ENCODE measurements around the gene CERS6.

DNA sequence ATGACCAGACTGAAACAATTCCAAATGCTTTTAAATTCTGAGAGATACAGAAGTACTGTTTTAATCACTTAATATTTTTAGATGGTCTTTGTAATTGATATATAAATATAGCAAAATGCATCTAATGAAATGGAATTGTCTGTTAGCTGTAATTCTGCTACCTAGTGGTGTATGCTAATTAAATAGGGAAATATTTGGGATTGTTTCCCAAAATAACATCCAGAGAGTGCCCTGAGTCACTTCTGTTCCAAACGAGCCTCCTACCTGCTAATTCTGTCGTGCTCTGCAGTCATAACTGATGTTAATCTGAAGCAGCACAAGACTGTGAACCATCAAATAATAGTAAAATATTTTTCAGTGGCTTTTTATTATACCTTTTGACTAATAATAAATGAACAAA lies 274.9 kb downstream of the CERS6 start:
- TF ChIP-seq ZNF311 (tag by site-specific recombination; IDR thresholded peaks at IDR 0.05; ENCODE audit: borderline replicate concordance) (no peak), MYNN (tag by site-specific recombination; IDR thresholded peaks at IDR 0.05; ENCODE audit: borderline replicate concordance) (no peak)
- TF ChIP-seq, protein P1, sequence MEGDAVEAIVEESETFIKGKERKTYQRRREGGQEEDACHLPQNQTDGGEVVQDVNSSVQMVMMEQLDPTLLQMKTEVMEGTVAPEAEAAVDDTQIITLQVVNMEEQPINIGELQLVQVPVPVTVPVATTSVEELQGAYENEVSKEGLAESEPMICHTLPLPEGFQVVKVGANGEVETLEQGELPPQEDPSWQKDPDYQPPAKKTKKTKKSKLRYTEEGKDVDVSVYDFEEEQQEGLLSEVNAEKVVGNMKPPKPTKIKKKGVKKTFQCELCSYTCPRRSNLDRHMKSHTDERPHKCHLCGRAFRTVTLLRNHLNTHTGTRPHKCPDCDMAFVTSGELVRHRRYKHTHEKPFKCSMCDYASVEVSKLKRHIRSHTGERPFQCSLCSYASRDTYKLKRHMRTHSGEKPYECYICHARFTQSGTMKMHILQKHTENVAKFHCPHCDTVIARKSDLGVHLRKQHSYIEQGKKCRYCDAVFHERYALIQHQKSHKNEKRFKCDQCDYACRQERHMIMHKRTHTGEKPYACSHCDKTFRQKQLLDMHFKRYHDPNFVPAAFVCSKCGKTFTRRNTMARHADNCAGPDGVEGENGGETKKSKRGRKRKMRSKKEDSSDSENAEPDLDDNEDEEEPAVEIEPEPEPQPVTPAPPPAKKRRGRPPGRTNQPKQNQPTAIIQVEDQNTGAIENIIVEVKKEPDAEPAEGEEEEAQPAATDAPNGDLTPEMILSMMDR (tag by site-specific recombination; IDR thresholded peaks at IDR 0.05), result no peak
- TF ChIP-seq, protein P2, sequence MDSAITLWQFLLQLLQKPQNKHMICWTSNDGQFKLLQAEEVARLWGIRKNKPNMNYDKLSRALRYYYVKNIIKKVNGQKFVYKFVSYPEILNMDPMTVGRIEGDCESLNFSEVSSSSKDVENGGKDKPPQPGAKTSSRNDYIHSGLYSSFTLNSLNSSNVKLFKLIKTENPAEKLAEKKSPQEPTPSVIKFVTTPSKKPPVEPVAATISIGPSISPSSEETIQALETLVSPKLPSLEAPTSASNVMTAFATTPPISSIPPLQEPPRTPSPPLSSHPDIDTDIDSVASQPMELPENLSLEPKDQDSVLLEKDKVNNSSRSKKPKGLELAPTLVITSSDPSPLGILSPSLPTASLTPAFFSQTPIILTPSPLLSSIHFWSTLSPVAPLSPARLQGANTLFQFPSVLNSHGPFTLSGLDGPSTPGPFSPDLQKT (IDR thresholded peaks at IDR 0.05; ENCODE audit: borderline replicate concordance, low read depth, low read length), result no peak
